Measurements from ENCODE around the gene LGMN.

- no peak for TF ChIP-seq CTCF (conservative IDR thresholded peaks at IDR 0.05; ENCODE audit: low read depth in 2 of 2)
- no peak for TF ChIP-seq EZH2 (IDR thresholded peaks at IDR 0.05; ENCODE audit: low read depth, unreplicated experiment)
- TF ChIP-seq CREB1 (CRISPR knock-in tag; IDR thresholded peaks at IDR 0.05; ENCODE audit: low read depth) = no peak
- TF ChIP-seq ZNF331 (CRISPR knock-in tag; IDR thresholded peaks at IDR 0.05; ENCODE audit: low read depth) = no peak
- TF ChIP-seq POLR2AphosphoS5 (IDR thresholded peaks at IDR 0.05; ENCODE audit: low read depth) = no peak
- no peak for TF ChIP-seq STAT1 (IDR thresholded peaks at IDR 0.05; ENCODE audit: unreplicated experiment)
- no peak for TF ChIP-seq EZH2phosphoT487 (IDR thresholded peaks at IDR 0.05; ENCODE audit: unreplicated experiment)
- TF ChIP-seq REST (IDR thresholded peaks at IDR 0.05; ENCODE audit: unreplicated experiment) = no peak
- no peak for TF ChIP-seq ETS1 (IDR thresholded peaks at IDR 0.05)
- TF ChIP-seq NANOG (IDR thresholded peaks at IDR 0.05; ENCODE audit: borderline replicate concordance) = no peak
- TF ChIP-seq ZNF114 (CRISPR knock-in tag; IDR thresholded peaks at IDR 0.05) = no peak
Measured at GRCh38 chr14:92734618-92735017, 13.8 kb downstream of the LGMN start.

Data from GM23338 (cell line).